Glutamatergic neuron (in vitro differentiated cells): Measurements from ENCODE around the gene IGSF9. TPM values are rescaled to one million over a fixed set of nuclear protein-coding genes. Genes with fewer than 3 reads are reported as not detected.

Source experiments
- DNase-seq: peaks from one replicate; pipeline ENCODE4 v3.0.0; 2022
- H3K27ac Mint-ChIP-seq: one replicate; pipeline ENCODE4 v1.8.0; 2020; ENCODE audit warnings: mild to moderate bottlenecking, mixed read lengths, inconsistent platforms; ENCODE audit not compliant: unreplicated experiment
- H3K27me3 Mint-ChIP-seq: one replicate; pipeline ENCODE4 v1.8.0; 2020; ENCODE audit warnings: mild to moderate bottlenecking, moderate library complexity, mixed read lengths, inconsistent platforms; ENCODE audit not compliant: unreplicated experiment
- H3K36me3 Mint-ChIP-seq: one replicate; pipeline ENCODE4 v1.8.0; 2020; ENCODE audit warnings: mild to moderate bottlenecking, mixed read lengths, inconsistent platforms; ENCODE audit not compliant: unreplicated experiment
- H3K4me1 Mint-ChIP-seq: one replicate; pipeline ENCODE4 v1.8.0; 2020; ENCODE audit warnings: mild to moderate bottlenecking, low read depth, mixed read lengths, inconsistent platforms; ENCODE audit not compliant: unreplicated experiment
- H3K4me3 Mint-ChIP-seq: one replicate; pipeline ENCODE4 v1.8.0; 2020; ENCODE audit warnings: mild to moderate bottlenecking, mixed read lengths, inconsistent platforms; ENCODE audit not compliant: unreplicated experiment
- H3K9me3 Mint-ChIP-seq: one replicate; pipeline ENCODE4 v1.8.0; 2020; ENCODE audit warnings: mild to moderate bottlenecking, moderate library complexity, mixed read lengths, inconsistent platforms; ENCODE audit not compliant: unreplicated experiment
- long read RNA-seq: library from polyadenylated mRNA; unstranded; transcript quantifications from one replicate; pipeline ENCODE4 v2.0.0, GENCODE V29; 2020; ENCODE audit not compliant: unreplicated experiment
- total RNA-seq: library from RNA; stranded (reverse); fragmentation: NEBNext Ultra II Directional; extraction: Animal tissue kit (Norgen Biotek cat#: 25700); gene quantifications from one replicate; pipeline ENCODE4 v1.2.1, GENCODE V29; 2021; ENCODE audit not compliant: unreplicated experiment
- TF ChIP-seq, protein P1 (sequence below): fragments of 200-600 bp; sonication (generic); IDR thresholded peaks from one replicate; pipeline ENCODE4 v1.5.0; 2021; ENCODE audit not compliant: partially characterized antibody, unreplicated experiment

The IGSF9 gene, protein sequence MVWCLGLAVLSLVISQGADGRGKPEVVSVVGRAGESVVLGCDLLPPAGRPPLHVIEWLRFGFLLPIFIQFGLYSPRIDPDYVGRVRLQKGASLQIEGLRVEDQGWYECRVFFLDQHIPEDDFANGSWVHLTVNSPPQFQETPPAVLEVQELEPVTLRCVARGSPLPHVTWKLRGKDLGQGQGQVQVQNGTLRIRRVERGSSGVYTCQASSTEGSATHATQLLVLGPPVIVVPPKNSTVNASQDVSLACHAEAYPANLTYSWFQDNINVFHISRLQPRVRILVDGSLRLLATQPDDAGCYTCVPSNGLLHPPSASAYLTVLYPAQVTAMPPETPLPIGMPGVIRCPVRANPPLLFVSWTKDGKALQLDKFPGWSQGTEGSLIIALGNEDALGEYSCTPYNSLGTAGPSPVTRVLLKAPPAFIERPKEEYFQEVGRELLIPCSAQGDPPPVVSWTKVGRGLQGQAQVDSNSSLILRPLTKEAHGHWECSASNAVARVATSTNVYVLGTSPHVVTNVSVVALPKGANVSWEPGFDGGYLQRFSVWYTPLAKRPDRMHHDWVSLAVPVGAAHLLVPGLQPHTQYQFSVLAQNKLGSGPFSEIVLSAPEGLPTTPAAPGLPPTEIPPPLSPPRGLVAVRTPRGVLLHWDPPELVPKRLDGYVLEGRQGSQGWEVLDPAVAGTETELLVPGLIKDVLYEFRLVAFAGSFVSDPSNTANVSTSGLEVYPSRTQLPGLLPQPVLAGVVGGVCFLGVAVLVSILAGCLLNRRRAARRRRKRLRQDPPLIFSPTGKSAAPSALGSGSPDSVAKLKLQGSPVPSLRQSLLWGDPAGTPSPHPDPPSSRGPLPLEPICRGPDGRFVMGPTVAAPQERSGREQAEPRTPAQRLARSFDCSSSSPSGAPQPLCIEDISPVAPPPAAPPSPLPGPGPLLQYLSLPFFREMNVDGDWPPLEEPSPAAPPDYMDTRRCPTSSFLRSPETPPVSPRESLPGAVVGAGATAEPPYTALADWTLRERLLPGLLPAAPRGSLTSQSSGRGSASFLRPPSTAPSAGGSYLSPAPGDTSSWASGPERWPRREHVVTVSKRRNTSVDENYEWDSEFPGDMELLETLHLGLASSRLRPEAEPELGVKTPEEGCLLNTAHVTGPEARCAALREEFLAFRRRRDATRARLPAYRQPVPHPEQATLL
- total RNA-seq, result 23.4 TPM
- long read RNA-seq, full-length matches to known transcripts, result 1 of 2 reads
- long read RNA-seq, partial matches to known transcripts, result 1 of 2 reads
- long read RNA-seq, other reads (novel, unspliced or antisense), result 0 of 2 reads

DNA sequence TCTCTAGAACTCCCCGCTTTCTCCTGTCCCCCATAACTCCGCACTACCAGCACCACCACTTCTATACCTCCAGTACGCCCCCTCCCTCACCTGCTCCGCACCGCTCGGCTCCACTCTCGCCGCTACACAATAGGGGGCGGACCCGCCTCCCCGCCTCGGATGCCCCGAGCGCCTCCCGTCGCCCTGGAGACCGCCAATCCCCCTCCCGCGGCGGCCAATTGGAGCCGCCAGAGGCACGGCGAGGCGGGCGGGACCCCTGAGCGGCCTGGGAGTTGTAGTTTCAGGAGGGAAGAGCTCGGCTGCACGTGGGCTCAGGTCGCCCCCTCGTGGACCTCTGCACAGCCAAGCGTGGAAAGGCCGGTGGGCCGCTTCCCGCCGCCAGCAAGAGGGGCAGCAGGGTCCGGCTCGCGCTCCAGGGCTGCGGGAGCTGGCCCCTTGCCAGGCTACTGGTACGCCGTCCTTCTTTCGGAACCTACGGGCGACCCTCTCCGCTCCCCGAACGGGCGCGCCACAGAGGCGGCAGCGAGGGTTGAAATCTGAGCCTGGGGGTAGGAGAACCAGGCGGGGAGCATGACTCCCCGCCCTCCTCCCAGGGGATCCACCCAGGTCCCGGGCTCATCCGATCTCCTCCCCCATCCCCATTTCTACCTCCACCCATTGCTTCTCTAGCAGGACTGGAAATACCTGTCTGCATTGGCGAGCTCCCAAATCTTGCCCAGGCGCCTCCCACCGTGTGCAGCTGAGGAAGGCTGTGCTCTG, at the start of gene IGSF9:
Gene IGSF9 (minus strand): TSS at position 131 of the 759 bp plus-strand sequence. CDS start 2,159 bp downstream, outside the sequence.
- Mint-ChIP-seq H3K27ac (peak within 1 kb of the TSS; percentile 19), H3K4me3 (peak within 1 kb of the TSS; percentile 91), H3K36me3 (no peaks in the 10 kb centered on the region), H3K9me3 (peaks cover 3% of the 10 kb centered on the region), H3K4me1 (peaks cover 20% of the 10 kb centered on the region), H3K27me3 (peaks cover 16% of the 10 kb centered on the region)
- peak; percentile 92 for DNase-seq
- TF ChIP-seq, protein P1, sequence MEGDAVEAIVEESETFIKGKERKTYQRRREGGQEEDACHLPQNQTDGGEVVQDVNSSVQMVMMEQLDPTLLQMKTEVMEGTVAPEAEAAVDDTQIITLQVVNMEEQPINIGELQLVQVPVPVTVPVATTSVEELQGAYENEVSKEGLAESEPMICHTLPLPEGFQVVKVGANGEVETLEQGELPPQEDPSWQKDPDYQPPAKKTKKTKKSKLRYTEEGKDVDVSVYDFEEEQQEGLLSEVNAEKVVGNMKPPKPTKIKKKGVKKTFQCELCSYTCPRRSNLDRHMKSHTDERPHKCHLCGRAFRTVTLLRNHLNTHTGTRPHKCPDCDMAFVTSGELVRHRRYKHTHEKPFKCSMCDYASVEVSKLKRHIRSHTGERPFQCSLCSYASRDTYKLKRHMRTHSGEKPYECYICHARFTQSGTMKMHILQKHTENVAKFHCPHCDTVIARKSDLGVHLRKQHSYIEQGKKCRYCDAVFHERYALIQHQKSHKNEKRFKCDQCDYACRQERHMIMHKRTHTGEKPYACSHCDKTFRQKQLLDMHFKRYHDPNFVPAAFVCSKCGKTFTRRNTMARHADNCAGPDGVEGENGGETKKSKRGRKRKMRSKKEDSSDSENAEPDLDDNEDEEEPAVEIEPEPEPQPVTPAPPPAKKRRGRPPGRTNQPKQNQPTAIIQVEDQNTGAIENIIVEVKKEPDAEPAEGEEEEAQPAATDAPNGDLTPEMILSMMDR, result peak; percentile 50

GRCh38 chr1:159994896-159995295, 49.5 kb upstream of the IGSF9 start:
- no peak for DNase-seq
- Mint-ChIP-seq H3K27ac (no peak overlapping the region), H3K27me3 (no peaks in the 10 kb centered on the region), H3K4me3 (no peak overlapping the region), H3K36me3 (no peaks in the 10 kb centered on the region), H3K9me3 (no peaks in the 10 kb centered on the region), H3K4me1 (no peaks in the 10 kb centered on the region)
- TF ChIP-seq, protein P1, result no peak

GRCh38 chr1:159993911-159994310, 48.5 kb upstream of the IGSF9 start:
- TF ChIP-seq, protein P1, result no peak
- H3K4me1 Mint-ChIP-seq, result no peaks in the 10 kb centered on the region
- H3K36me3 Mint-ChIP-seq, result no peaks in the 10 kb centered on the region

GRCh38 chr1:159992161-159992560, 46.7 kb upstream of the IGSF9 start:
- no peaks in the 10 kb centered on the region for H3K36me3 Mint-ChIP-seq
- H3K27me3 Mint-ChIP-seq, result no peaks in the 10 kb centered on the region
- H3K4me3 Mint-ChIP-seq, result no peak overlapping the region
- TF ChIP-seq, protein P1, result no peak
- H3K9me3 Mint-ChIP-seq, result no peaks in the 10 kb centered on the region
- H3K27ac Mint-ChIP-seq, result no peak overlapping the region
- no peaks in the 10 kb centered on the region for H3K4me1 Mint-ChIP-seq
- no peak for DNase-seq

More at GRCh38 chr1:159993911-159994310, 48.5 kb upstream of the IGSF9 start:
- Mint-ChIP-seq H3K9me3 (no peaks in the 10 kb centered on the region), H3K4me3 (no peak overlapping the region), H3K27me3 (no peaks in the 10 kb centered on the region), H3K27ac (no peak overlapping the region)
- DNase-seq, result no peak
